Fibroblast of villous mesenchyme (primary cell): Measurements from ENCODE around the gene POGZ. TPM values are rescaled to one million over a fixed set of nuclear protein-coding genes. Genes with fewer than 3 reads are reported as not detected.

Experiments
- DNase-seq: peaks from one replicate; pipeline ENCODE4 v3.0.0-alpha.2; 2010; ENCODE audit warnings: low read depth
- H3K4me3 ChIP-seq: 2 replicates; pipeline ENCODE4 v1.5.1; 2011; ENCODE audit warnings: low read depth, mild to moderate bottlenecking, low read length
- total RNA-seq: library from RNA; depleted of rRNA; stranded (reverse); fragments of >200 nt; gene quantifications from 2 replicates; pipeline ENCODE4 v1.2.3, GENCODE V29; 2012
- TF ChIP-seq, protein P1 (sequence below): IDR thresholded peaks from 2 replicates; pipeline ENCODE4 v1.5.1; 2012; ENCODE audit warnings: low read depth, mild to moderate bottlenecking, low read length; ENCODE audit not compliant: insufficient read depth

The POGZ gene
- total RNA-seq, 1 donor: 31.1 TPM

DNA sequence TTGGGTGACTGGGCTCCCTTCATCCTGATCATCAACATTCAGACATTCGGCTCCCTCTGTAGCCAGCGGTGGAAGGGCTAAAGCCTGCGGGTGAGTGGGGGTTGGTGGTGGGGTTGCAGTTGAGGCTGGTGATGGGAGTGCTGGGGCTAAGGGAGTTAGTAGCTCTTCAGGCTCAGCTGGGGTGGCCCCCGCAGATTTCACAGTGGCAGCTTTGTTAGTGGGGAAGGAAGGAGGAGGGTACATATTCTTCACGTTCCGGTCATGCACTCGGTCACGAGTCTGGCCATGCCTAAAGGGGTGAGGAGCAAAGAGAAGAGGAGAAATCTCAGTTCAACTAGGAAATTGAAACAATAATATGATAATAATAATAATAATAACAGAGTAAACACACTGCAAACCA, 53.1 kb downstream of the POGZ start:
- no peak overlapping the region for H3K4me3 ChIP-seq
- TF ChIP-seq, protein P1, sequence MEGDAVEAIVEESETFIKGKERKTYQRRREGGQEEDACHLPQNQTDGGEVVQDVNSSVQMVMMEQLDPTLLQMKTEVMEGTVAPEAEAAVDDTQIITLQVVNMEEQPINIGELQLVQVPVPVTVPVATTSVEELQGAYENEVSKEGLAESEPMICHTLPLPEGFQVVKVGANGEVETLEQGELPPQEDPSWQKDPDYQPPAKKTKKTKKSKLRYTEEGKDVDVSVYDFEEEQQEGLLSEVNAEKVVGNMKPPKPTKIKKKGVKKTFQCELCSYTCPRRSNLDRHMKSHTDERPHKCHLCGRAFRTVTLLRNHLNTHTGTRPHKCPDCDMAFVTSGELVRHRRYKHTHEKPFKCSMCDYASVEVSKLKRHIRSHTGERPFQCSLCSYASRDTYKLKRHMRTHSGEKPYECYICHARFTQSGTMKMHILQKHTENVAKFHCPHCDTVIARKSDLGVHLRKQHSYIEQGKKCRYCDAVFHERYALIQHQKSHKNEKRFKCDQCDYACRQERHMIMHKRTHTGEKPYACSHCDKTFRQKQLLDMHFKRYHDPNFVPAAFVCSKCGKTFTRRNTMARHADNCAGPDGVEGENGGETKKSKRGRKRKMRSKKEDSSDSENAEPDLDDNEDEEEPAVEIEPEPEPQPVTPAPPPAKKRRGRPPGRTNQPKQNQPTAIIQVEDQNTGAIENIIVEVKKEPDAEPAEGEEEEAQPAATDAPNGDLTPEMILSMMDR: no peak
- no peak for DNase-seq

DNA sequence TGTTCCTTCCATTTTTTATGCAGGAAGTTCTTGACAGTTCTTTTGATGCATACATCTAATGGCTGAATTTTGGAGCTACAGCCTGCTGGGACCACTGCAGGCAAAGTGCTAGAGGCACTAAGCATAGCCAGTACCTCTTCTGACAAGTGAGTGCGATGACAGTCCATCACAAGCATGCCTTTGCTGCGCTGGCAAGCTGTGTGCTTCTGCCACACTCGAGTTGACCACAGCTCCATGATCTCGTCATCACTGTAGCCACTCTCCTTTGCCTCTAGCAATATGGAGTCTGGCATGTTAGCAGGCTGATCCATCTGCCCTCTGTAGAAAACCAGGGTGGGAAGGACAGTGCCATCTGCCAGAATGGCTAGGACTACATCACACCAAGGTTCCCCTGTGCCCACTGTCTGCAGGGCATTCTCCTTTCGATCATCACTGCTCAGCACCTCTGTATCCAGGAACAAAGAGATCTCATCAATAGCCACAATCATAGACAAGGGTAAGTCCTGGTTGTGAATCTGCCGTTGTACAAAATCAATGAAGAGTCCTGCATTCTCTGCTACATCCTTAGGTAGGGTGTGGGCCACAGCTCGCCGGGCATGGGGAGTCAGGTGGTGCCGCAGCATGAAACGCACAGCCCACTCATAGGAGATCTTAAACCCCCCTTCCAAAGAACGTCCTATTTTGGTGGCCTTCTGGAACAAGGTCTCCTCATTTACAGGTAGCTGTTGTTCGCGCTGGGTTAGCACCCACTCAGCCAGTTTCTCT, 53.9 kb downstream of the POGZ start:
- no peak overlapping the region for H3K4me3 ChIP-seq
- no peak for DNase-seq
- TF ChIP-seq, protein P1: no peak

DNA sequence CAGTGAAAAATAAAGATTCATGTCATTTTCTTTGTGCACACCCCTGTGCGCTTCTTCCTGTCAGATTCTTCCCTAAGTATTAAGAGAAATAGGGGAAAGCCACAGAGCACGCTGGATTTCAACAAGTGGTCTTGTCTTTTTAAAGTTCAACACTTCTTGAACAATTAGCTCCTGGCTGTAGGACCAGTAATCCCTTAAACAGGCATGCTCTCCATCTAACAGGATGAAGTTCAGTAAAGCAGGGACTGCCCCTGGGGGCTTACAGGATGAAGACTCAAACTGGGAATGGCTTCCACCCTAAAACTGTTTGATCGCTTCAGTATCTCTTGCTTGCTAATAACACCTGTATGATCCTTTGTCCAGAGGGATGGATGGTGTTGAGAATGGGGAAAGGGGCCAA, 55.7 kb downstream of the POGZ start:
- TF ChIP-seq, protein P1: no peak
- no peak overlapping the region for H3K4me3 ChIP-seq
- DNase-seq: no peak

DNA sequence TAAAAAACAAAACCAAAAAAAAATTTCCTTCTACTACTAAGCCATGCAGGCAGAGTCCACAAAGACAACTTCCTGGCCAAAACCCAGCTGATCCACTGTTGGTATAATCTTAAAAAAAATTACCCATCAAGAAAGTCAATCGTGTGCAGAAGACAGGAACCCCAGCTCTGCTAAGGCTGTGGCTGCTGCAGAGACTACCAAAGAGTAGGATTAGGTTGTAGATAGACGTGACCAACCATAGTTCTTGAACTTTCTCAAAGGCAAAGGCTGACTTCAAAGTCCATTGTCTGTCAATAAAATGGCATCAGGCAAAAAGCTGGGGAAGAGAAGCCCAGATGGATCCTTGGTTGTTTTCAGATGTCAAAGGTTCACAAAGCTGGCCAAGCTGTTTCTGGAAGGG, 56.5 kb downstream of the POGZ start:
- TF ChIP-seq, protein P1: no peak

DNA sequence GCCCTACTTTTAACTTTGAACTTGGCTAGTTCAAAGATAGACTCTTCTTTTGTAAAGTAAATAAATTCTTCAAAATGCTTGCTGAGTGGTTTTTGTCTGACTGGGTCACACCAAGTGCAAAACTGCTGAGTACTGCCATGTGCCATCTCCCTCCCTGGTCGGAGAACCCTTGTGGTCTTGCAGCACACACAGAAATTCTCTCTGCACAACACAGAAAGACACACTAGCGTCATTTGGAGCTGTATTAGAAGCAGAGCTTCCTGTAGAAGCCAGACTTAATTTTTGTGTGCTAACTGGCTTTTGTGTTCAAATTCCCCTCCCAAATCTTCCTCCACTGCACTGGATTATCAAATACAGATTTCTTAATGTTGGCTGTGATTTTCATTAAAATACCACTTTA, 57.4 kb downstream of the POGZ start:
- H3K4me3 ChIP-seq: no peak overlapping the region
- DNase-seq: no peak
- TF ChIP-seq, protein P1: no peak

More for the DNA sequence above, 56.5 kb downstream of the POGZ start:
- no peak for DNase-seq
- no peak overlapping the region for H3K4me3 ChIP-seq

DNA sequence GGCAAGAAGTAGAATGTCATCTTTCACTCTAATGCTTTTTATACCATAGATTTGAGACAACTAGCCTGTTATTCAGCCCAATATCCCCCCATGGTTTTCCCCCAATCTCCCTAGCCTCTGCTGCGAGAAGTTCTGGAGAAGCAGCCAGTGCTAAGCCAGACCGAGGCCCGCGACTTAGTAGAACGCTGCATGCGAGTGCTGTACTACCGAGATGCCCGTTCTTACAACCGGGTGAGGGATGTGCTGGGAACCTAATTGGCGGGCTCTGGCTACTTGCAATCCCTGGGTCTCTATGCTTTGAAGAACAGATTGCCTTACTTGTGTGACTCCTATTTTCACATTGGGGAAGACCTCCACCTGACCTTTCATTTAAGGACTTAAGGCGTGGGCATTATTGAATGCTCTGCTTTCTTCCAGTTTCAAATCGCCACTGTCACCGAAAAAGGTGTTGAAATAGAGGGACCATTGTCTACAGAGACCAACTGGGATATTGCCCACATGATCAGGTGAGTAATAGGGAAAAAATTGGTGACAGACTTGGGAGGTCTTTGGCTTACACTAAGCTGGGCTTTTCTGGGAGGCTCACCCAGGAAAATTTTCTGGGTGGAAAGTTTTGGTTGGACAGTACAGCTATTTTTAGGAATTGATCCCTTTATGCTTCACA, 58.0 kb downstream of the POGZ start:
- no peak overlapping the region for H3K4me3 ChIP-seq
- DNase-seq: no peak
- TF ChIP-seq, protein P1: no peak
